Heart left ventricle (tissue), 16 donors: ENCODE data around the gene DOCK4. TPM values are rescaled to one million over a fixed set of nuclear protein-coding genes. Genes with fewer than 3 reads are reported as not detected.
"Not testable (repeated sequence)": the region's sequence is repeated elsewhere in the genome, so short reads cannot be mapped to it uniquely, and the experiment has no call there.

Experiments used
- ATAC-seq, 4 donors: fragments of 200-7000 bp; cut with Tn5 transposase; one replicate each; pipeline ENCODE4 v1.9.1; 2020 to 2022; ENCODE audit warnings: moderate library complexity in 4 of 4, mild to moderate bottlenecking in 3 of 4, moderate number of reproducible peaks in 1 of 4
- DNase-seq, 5 donors: peaks; one replicate each; pipeline ENCODE4 v3.0.0-alpha.2; 2020
- H3K27ac ChIP-seq, 12 donors: fragments of 200-600 bp; sonication (generic) in 4 of 12; one replicate each; pipeline versions ENCODE4 v1.5.0 to v1.8.0; 2016 to 2022; ENCODE audit warnings: mild to moderate bottlenecking in 2 of 12
- H3K27me3 ChIP-seq, 9 donors: fragments of 200-600 bp; sonication (generic) in 2 of 9; one replicate each; pipeline versions ENCODE4 v1.5.1 to v1.8.0; 2016 to 2022; ENCODE audit warnings: mild to moderate bottlenecking in 3 of 9
- H3K36me3 ChIP-seq, 9 donors: fragments of 200-600 bp; sonication (generic) in 2 of 9; one replicate each; pipeline versions ENCODE4 v1.5.0 to v1.8.0; 2018 to 2022; ENCODE audit warnings: mild to moderate bottlenecking in 2 of 9
- H3K4me1 ChIP-seq, 12 donors: fragments of 200-600 bp; sonication (generic) in 4 of 12; one replicate each; pipeline versions ENCODE4 v1.5.0 to v1.8.0; 2016 to 2022; ENCODE audit warnings: mild to moderate bottlenecking in 3 of 12
- H3K4me3 ChIP-seq, 12 donors: fragments of 200-600 bp; sonication (generic) in 4 of 12; one replicate each; pipeline versions ENCODE4 v1.5.0 to v1.8.0; 2017 to 2022; ENCODE audit warnings: mild to moderate bottlenecking in 9 of 12, moderate library complexity in 4 of 12
- H3K9me3 ChIP-seq, 12 donors: fragments of 200-600 bp; sonication (generic) in 4 of 12; one replicate each; pipeline versions ENCODE4 v1.5.0 to v1.8.0; 2016 to 2022; ENCODE audit warnings: mild to moderate bottlenecking in 1 of 12
- POLR2A ChIP-seq, 2 donors: fragments of 450-650 bp; IDR thresholded peaks; one replicate each; pipeline ENCODE4 v1.6.1; 2017; ENCODE audit warnings: antibody characterized with exemption in 2 of 2, mild to moderate bottlenecking in 2 of 2, moderate library complexity in 2 of 2
- WGBS, 4 donors: extraction: QIAGEN DNeasy Blood & Tissue Kit in 2 of 4; methylation state at CpG; one replicate each; pipeline versions ENCODE4 v1.1.5 to v1.1.7; 2013 to 2018; 5-methylcytosine and 5-hydroxymethylcytosine counted together
- intact Hi-C, 10 donors: fragments of 100-400 bp; cut with DNase I; formaldehyde crosslinking; loops; one replicate each; pipeline versions ENCODE4 v1.11.1 to v1.14.2; 2022
- polyA plus RNA-seq, 2 donors: library from polyadenylated mRNA; stranded (reverse); fragments of 200-250 nt; gene quantifications; one replicate each; pipeline ENCODE4 v1.2.3, GENCODE V29; 2013
- total RNA-seq, 9 donors: library from RNA; depleted of rRNA in 2 of 9; stranded (reverse); fragments of >200 nt in 2 of 9; fragmentation: NEBNext Ultra II Directional in 3 of 9; extraction: Animal tissue kit (Norgen Biotek cat#: 25700) in 3 of 9; gene quantifications; one replicate each; pipeline versions ENCODE4 v1.1.0 to v1.2.4, GENCODE V29; 2016 to 2023
- TF ChIP-seq, protein P1 (sequence below), 12 donors: fragments of 200-600 bp; sonication (generic) in 4 of 12; IDR thresholded peaks; one replicate each; pipeline versions ENCODE4 v1.5.0 to v1.8.0; 2018 to 2022; ENCODE audit warnings: antibody characterized with exemption in 12 of 12, mild to moderate bottlenecking in 5 of 12
- donor health status: ischemic (EF 13 %, LVEDD 7.1; RV severe dilation, severe dysfunction).
- donor health status: healthy with polysubstance abuse.
- donor health status: DM: no; HTN: yes; CAD: no.
- donor health status: DM: no; HTN: no; CAD: no.
- donor health status: ischemic (EF 25% LVEDD 6.9; RV normal size, moderate dysfunction).
- donor health status: ischemic (EF 25% LVEDD 5.7; RV mildly dilated, moderate dysfunction).
- donor health status: healthy.
- donor health status: DM: yes; HTN: yes; CAD: no.
- donor health status: ischemic (EF 35%, LVEDD 5.7; RV mildly dilated, moderate dysfunction).
- donor health status: nonischemic (EF 11% LVEDD 7.7; RV severe dilation, severe dysfunction).
- donor health status: DM: yes; HTN: yes; CAD: no.
- donor health status: PGD.
- donor health status: ischemic (EF 29% LVEDD 5.4; RV normal size, mild dysfunction).
- donor health status: nonischemic (EF 23%, LVEDD 6.1; RV moderate dilation, normal function).

Gene DOCK4
- total and polyA plus RNA-seq, 11 donors, result 5.1 to 40.8 (median 13.1) TPM

DNA sequence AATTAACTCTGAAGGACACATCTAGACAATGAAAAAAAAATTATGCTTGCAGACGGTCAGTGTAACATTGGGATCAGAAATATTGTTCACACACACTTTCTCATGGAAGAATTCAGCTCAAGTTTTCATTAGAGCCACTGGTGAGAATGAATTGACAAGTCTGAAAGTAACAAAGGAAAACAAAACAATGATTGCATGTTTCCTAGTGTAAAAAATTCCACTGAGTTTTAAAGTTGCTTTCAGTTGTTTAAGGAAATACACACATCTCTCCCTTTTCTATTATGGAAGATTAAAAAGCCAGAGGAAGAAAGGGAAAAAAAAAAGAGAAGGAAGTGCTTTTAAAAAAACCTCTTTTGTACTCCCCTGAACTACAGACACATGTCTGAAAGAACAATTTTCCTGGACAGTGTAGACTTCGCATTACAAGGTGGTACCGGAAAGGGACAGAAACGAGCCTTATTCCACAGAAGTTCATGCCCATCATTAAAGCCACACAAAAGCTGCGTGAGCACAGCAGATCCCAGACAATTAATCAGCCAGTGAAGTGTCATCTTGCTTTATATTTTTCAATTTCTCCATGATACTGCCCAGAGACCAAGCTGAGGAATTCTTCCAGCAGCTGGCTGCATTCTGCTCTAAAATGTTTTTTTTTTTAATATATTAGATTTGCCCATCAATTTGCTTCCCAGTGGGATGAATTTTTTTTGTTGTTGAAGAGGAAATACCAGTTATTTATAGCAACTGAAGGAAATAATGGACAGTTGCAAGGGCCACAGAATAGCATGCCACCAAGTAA, 294.8 kb downstream of the DOCK4 start:
- H3K9me3 ChIP-seq, result peaks cover 0 to 4% (median 0%) of the 10 kb centered on the region in 12 donors
- WGBS, 4 donors, result 61 to 76% (median 63%) methylated on average over 5 of the region's 5 CpGs
- peak overlapping the region in 1 of 12 donors; percentile 8 for H3K27ac ChIP-seq
- no peak for DNase-seq
- H3K4me3 ChIP-seq, result no peak overlapping the region
- peak in 1 of 4 donors; percentile 30 for ATAC-seq
- H3K27me3 ChIP-seq, result no peaks in the 10 kb centered on the region
- intact Hi-C loops, result no loop called here
- peaks cover 0 to 20% (median 15%) of the 10 kb centered on the region in 9 donors for H3K36me3 ChIP-seq
- no peak for TF ChIP-seq POLR2A (IDR thresholded peaks at IDR 0.05)
- TF ChIP-seq, protein P1, sequence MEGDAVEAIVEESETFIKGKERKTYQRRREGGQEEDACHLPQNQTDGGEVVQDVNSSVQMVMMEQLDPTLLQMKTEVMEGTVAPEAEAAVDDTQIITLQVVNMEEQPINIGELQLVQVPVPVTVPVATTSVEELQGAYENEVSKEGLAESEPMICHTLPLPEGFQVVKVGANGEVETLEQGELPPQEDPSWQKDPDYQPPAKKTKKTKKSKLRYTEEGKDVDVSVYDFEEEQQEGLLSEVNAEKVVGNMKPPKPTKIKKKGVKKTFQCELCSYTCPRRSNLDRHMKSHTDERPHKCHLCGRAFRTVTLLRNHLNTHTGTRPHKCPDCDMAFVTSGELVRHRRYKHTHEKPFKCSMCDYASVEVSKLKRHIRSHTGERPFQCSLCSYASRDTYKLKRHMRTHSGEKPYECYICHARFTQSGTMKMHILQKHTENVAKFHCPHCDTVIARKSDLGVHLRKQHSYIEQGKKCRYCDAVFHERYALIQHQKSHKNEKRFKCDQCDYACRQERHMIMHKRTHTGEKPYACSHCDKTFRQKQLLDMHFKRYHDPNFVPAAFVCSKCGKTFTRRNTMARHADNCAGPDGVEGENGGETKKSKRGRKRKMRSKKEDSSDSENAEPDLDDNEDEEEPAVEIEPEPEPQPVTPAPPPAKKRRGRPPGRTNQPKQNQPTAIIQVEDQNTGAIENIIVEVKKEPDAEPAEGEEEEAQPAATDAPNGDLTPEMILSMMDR (IDR thresholded peaks at IDR 0.05), result no peak
- peaks cover 0 to 14% (median 2%) of the 10 kb centered on the region in 12 donors for H3K4me1 ChIP-seq

GRCh38 chr7:111910656-111911055, 295.5 kb downstream of the DOCK4 start:
- Histone ChIP-seq H3K36me3 (peaks cover 0 to 24% (median 15%) of the 10 kb centered on the region in 9 donors), H3K4me1 (peaks cover 0 to 14% (median 2%) of the 10 kb centered on the region in 12 donors), H3K9me3 (peaks cover 0 to 4% (median 0%) of the 10 kb centered on the region in 12 donors), H3K27me3 (no peaks in the 10 kb centered on the region), H3K27ac (no peak overlapping the region), H3K4me3 (no peak overlapping the region)
- 90 to 96% (median 92%) methylated on average over 5 of the region's 5 CpGs for WGBS, 4 donors
- DNase-seq, result no peak
- TF ChIP-seq POLR2A (IDR thresholded peaks at IDR 0.05), result no peak
- TF ChIP-seq, protein P1 (IDR thresholded peaks at IDR 0.05), result no peak
- no peak for ATAC-seq
- intact Hi-C loops, result no loop called here

DNA sequence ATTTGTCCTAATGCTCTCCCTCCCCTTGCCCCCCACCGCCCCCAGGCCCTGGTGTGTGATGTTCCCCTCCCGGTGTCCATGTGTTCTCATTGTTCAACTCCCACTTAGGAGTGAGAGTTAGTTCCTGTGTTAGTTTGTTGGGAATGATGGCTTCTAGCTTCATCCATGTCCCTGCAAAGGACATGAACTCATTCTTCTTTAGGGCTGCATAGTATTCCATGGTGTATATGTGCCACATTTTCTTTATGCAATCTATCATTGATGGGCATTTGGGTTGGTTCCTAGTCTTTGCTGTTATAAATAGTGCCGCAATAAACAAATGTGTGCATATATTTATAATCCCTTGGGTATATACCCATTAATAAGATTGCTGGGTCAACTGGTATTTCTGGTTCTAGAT, 297.5 kb downstream of the DOCK4 start:
- H3K9me3 ChIP-seq, DNase-seq, H3K27me3 ChIP-seq, intact Hi-C loops, H3K27ac ChIP-seq, ATAC-seq, H3K4me3 ChIP-seq: not testable (repeated sequence)
- 94 to 99% (median 98%) methylated on average over 3 of the region's 3 CpGs for WGBS, 4 donors
- H3K4me1 ChIP-seq, result peaks cover 0 to 14% (median 2%) of the 10 kb centered on the region in 12 donors
- peaks cover 0 to 23% (median 8%) of the 10 kb centered on the region in 9 donors for H3K36me3 ChIP-seq

DNA sequence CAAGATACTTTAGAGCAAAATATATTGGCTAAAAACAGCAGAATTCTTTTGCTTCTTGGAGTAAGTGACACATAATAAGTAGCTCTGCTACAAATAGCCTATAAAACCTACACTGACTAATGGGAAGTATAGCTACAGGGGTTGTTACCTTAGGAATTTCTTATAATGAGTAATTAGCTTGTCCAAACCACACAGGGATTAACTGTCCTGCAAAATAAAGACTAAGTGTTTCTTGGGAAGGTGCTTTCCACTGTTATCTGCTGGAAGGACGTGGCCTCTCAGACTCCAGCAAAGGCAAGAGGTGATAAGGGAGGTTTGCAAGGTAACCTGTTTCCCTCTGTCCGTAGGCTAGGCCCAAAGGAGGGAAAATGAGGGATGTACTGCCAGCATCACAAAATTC, 302.4 kb downstream of the DOCK4 start:
- 85 to 96% (median 92%) methylated on average over 2 of the region's 2 CpGs for WGBS, 4 donors
- Histone ChIP-seq H3K36me3 (peaks cover 0 to 52% (median 26%) of the 10 kb centered on the region in 9 donors), H3K27ac (no peak overlapping the region), H3K4me3 (no peak overlapping the region), H3K4me1 (no peaks in the 10 kb centered on the region), H3K9me3 (peaks cover 0 to 4% (median 0%) of the 10 kb centered on the region in 12 donors), H3K27me3 (no peaks in the 10 kb centered on the region)
- TF ChIP-seq, protein P1 (IDR thresholded peaks at IDR 0.05), result no peak
- TF ChIP-seq POLR2A (IDR thresholded peaks at IDR 0.05), result no peak
- ATAC-seq, result no peak
- DNase-seq, result no peak
- intact Hi-C loops, result no loop called here
